ENCODE results near the gene ELMO2.

DNA sequence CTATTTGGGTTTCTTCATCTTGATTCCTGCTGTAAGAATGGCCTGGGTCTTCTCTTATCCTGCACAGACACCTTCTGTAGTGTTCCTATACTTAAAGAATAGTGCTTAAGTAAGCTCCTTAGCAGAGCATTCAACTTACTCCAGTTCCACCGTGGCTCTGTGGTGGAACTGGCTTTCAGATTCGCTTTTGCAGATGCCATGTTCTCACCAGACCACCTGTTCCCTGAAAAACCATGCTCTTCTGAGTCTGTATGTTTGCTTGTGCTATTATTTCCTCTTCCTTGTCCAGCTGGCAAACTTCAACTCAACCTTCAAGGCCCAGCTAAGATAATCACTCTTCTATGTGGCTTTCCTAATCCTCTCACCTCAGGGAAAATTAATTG is 4.9 kb downstream of the ELMO2 start:
- TF ChIP-seq TAF1 (IDR thresholded peaks at IDR 0.05; ENCODE audit: control insufficient read depth, extremely low read depth, insufficient read depth, low read length, severe bottlenecking) (no peak), MYC (IDR thresholded peaks at IDR 0.05; ENCODE audit: low read depth, low read length) (no peak), MYC (CRISPR knock-in tag; IDR thresholded peaks at IDR 0.05; ENCODE audit: borderline replicate concordance, low read depth) (no peak), NFIX (CRISPR knock-in tag; IDR thresholded peaks at IDR 0.05; ENCODE audit: low read depth) (no peak), ELK1 (CRISPR knock-in tag; IDR thresholded peaks at IDR 0.05) (no peak), PYGO2 (tag; IDR thresholded peaks at IDR 0.05) (no peak), THRA (IDR thresholded peaks at IDR 0.05) (no peak), CTCF (IDR thresholded peaks at IDR 0.05 in 2 of 3, conservative IDR thresholded peaks at IDR 0.05 in 1 of 3; ENCODE audit: insufficient read depth in 2 of 3, low read depth in 1 of 3, low read length in 3 of 3) (no peak), POLR2AphosphoS5 (IDR thresholded peaks at IDR 0.05; ENCODE audit: control insufficient read depth, insufficient read depth, low read depth, low read length) (no peak), REST (IDR thresholded peaks at IDR 0.05; ENCODE audit: borderline replicate concordance) (no peak), REST (CRISPR knock-in tag; IDR thresholded peaks at IDR 0.05; ENCODE audit: low read depth) (no peak)
- TF ChIP-seq, protein P1, sequence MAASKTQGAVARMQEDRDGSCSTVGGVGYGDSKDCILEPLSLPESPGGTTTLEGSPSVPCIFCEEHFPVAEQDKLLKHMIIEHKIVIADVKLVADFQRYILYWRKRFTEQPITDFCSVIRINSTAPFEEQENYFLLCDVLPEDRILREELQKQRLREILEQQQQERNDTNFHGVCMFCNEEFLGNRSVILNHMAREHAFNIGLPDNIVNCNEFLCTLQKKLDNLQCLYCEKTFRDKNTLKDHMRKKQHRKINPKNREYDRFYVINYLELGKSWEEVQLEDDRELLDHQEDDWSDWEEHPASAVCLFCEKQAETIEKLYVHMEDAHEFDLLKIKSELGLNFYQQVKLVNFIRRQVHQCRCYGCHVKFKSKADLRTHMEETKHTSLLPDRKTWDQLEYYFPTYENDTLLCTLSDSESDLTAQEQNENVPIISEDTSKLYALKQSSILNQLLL (CRISPR knock-in tag; IDR thresholded peaks at IDR 0.05; ENCODE audit: borderline replicate concordance): no peak
